Smooth muscle cell (in vitro differentiated cells): ENCODE measurements around the gene CHRNB2. TPM values are rescaled to one million over a fixed set of nuclear protein-coding genes. Genes with fewer than 3 reads are reported as not detected.

Experiments
- DNase-seq: peaks from one replicate; lab custom pipeline; 2025; ENCODE audit not compliant: unreplicated experiment; lab: John Stamatoyannopoulos, UW
- H2AFZ ChIP-seq: fragments of 200-600 bp; sonication (generic); 2 replicates; pipeline ENCODE4 v1.6.0; 2016; ENCODE audit warnings: antibody characterized with exemption, low read depth, mild to moderate bottlenecking
- H3F3A ChIP-seq: fragments of 200-600 bp; sonication (generic); 2 replicates; pipeline ENCODE4 v1.6.0; 2017; ENCODE audit warnings: antibody characterized with exemption, low read depth
- H3K27ac ChIP-seq: fragments of 200-600 bp; sonication (generic); 2 replicates; pipeline ENCODE4 v1.5.1; 2016; ENCODE audit warnings: low read depth, mild to moderate bottlenecking
- H3K27me3 ChIP-seq: fragments of 200-600 bp; sonication (generic); 2 replicates; pipeline ENCODE4 v1.6.1; 2016; ENCODE audit warnings: low read depth, mild to moderate bottlenecking
- H3K36me3 ChIP-seq: fragments of 200-600 bp; sonication (generic); 2 replicates; pipeline ENCODE4 v1.5.1; 2016; ENCODE audit warnings: low read depth
- H3K4me1 ChIP-seq: fragments of 200-600 bp; sonication (generic); 2 replicates; pipeline ENCODE4 v1.5.1; 2016; ENCODE audit warnings: low read depth
- H3K4me2 ChIP-seq: fragments of 200-600 bp; sonication (generic); 2 replicates; pipeline ENCODE4 v1.6.0; 2016; ENCODE audit warnings: mild to moderate bottlenecking
- H3K4me3 ChIP-seq: fragments of 200-600 bp; sonication (generic); 2 replicates; pipeline ENCODE4 v1.5.1; 2016; ENCODE audit warnings: mild to moderate bottlenecking
- H3K79me2 ChIP-seq: fragments of 200-600 bp; sonication (generic); 2 replicates; pipeline ENCODE4 v1.6.0; 2016; ENCODE audit warnings: low read depth, mild to moderate bottlenecking
- H3K9ac ChIP-seq: fragments of 200-600 bp; sonication (generic); 2 replicates; pipeline ENCODE4 v1.6.0; 2016; ENCODE audit warnings: low read depth
- H3K9me3 ChIP-seq: fragments of 200-600 bp; sonication (generic); replicated peaks from 2 replicates; pipeline ENCODE4 v1.5.1; 2016; ENCODE audit warnings: low read depth
- H4K20me1 ChIP-seq: fragments of 200-600 bp; sonication (generic); 2 replicates; pipeline ENCODE4 v1.6.0; 2016; ENCODE audit warnings: low read depth
- CTCF ChIP-seq: fragments of 200-600 bp; sonication (generic); IDR thresholded peaks from 2 replicates; pipeline ENCODE4 v1.5.1; 2017; ENCODE audit warnings: borderline replicate concordance, mild to moderate bottlenecking, antibody characterized with exemption; ENCODE audit not compliant: insufficient read depth, poor library complexity, severe bottlenecking
- WGBS: methylation state at CpG from one replicate; pipeline ENCODE4 v1.1.7; 2016; ENCODE audit warnings: low lambda C conversion rate; 5-methylcytosine and 5-hydroxymethylcytosine counted together
- polyA plus RNA-seq: library from polyadenylated mRNA; unstranded; fragments of >200 nt; fragmentation: Nextera tagmentation; extraction: Ambion mirVana; gene quantifications from 2 replicates; pipeline ENCODE4 v1.2.1, GENCODE V29; 2016
- total RNA-seq: library from RNA; depleted of rRNA; stranded (reverse); fragments of >200 nt; gene quantifications from 2 replicates; pipeline ENCODE4 v1.2.3, GENCODE V29; 2014

Gene CHRNB2
- total and polyA plus RNA-seq, 2 experiments from 2014 or later = not detected

GRCh38 chr1:154541231-154541630 is 26.3 kb upstream of the CHRNB2 start:
- Histone ChIP-seq H3K4me1 (no peaks in the 10 kb centered on the region), H3K9me3 (no peaks in the 10 kb centered on the region), H2AFZ (no peak overlapping the region), H3K27ac (no peak overlapping the region), H3K27me3 (peaks cover 19% of the 10 kb centered on the region), H3K4me3 (no peak overlapping the region), H3K9ac (no peak overlapping the region), H3K79me2 (no peaks in the 10 kb centered on the region), H4K20me1 (no peaks in the 10 kb centered on the region), H3F3A (no peaks in the 10 kb centered on the region), H3K36me3 (no peaks in the 10 kb centered on the region), H3K4me2 (no peak overlapping the region)
- DNase-seq = no peak
- no peak for TF ChIP-seq CTCF
- WGBS = 68% methylated on average over 4 of the region's 6 CpGs

- Histone ChIP-seq H3K4me3 (no peak overlapping the region), H3K27me3 (peaks cover 13% of the 10 kb centered on the region), H3K4me2 (no peak overlapping the region), H3K27ac (no peak overlapping the region), H4K20me1 (peaks cover 13% of the 10 kb centered on the region), H3K36me3 (no peaks in the 10 kb centered on the region), H3F3A (peaks cover 6% of the 10 kb centered on the region), H2AFZ (no peak overlapping the region), H3K9me3 (no peaks in the 10 kb centered on the region), H3K79me2 (no peaks in the 10 kb centered on the region), H3K9ac (no peak overlapping the region), H3K4me1 (no peaks in the 10 kb centered on the region)
- TF ChIP-seq CTCF = peak; percentile 75
- no peak for DNase-seq
- WGBS = 76% methylated on average over 13 of the region's 13 CpGs
Observed at GRCh38 chr1:154546264-154547063, 21.1 kb upstream of the CHRNB2 start.

GRCh38 chr1:154547105-154547732 is 20.4 kb upstream of the CHRNB2 start:
- Histone ChIP-seq H3K4me3 (no peak overlapping the region), H3K9me3 (no peaks in the 10 kb centered on the region), H3K9ac (no peak overlapping the region), H2AFZ (no peak overlapping the region), H3K36me3 (no peaks in the 10 kb centered on the region), H4K20me1 (peaks cover 14% of the 10 kb centered on the region), H3K27ac (no peak overlapping the region), H3K4me2 (no peak overlapping the region), H3K79me2 (no peaks in the 10 kb centered on the region), H3K27me3 (peaks cover 5% of the 10 kb centered on the region), H3F3A (peaks cover 8% of the 10 kb centered on the region), H3K4me1 (no peaks in the 10 kb centered on the region)
- WGBS = 82% methylated on average over 11 of the region's 11 CpGs
- no peak for DNase-seq
- TF ChIP-seq CTCF = no peak
